PC-9 (cell line): Measurements from ENCODE around the gene SLC26A4.

Experiments used
- CTCF ChIP-seq: fragments of 200-600 bp; sonication (generic); conservative IDR thresholded peaks from 2 replicates; pipeline ENCODE4 v1.6.1; 2017; ENCODE audit warnings: mixed run types, antibody characterized with exemption, mild to moderate bottlenecking, moderate library complexity
- EZH2 ChIP-seq: fragments of 200-600 bp; sonication (generic); IDR thresholded peaks from 2 replicates; pipeline ENCODE4 v1.8.0; 2017; ENCODE audit warnings: antibody characterized with exemption, low read depth

GRCh38 chr7:107663196-107663595 is 2.6 kb downstream of the SLC26A4 start:
- no peak for TF ChIP-seq EZH2
- TF ChIP-seq CTCF = no peak
